Hepatocyte (in vitro differentiated cells): ENCODE data around the gene THSD4. TPM values are rescaled to one million over a fixed set of nuclear protein-coding genes. Genes with fewer than 3 reads are reported as not detected.

Source experiments
- DNase-seq: peaks from one replicate; pipeline ENCODE4 v3.0.0-alpha.2; 2016; ENCODE audit warnings: low spot score
- H2AFZ ChIP-seq: fragments of 200-600 bp; sonication (generic); 2 replicates; pipeline ENCODE4 v1.6.0; 2016; ENCODE audit warnings: antibody characterized with exemption, mild to moderate bottlenecking
- H3K27ac ChIP-seq: fragments of 200-600 bp; sonication (generic); 2 replicates; pipeline ENCODE4 v1.5.1; 2016; ENCODE audit warnings: mild to moderate bottlenecking
- H3K27me3 ChIP-seq: fragments of 200-600 bp; sonication (generic); 2 replicates; pipeline ENCODE4 v1.6.1; 2016
- H3K36me3 ChIP-seq: fragments of 200-600 bp; sonication (generic); replicated peaks from 2 replicates; pipeline ENCODE4 v1.5.1; 2016; ENCODE audit warnings: low read depth; ENCODE audit not compliant: insufficient read depth
- H3K4me1 ChIP-seq: fragments of 200-600 bp; sonication (generic); 2 replicates; pipeline ENCODE4 v1.5.1; 2016; ENCODE audit warnings: mild to moderate bottlenecking, moderate library complexity; ENCODE audit not compliant: insufficient read depth
- H3K4me2 ChIP-seq: fragments of 200-600 bp; sonication (generic); 2 replicates; pipeline ENCODE4 v1.6.0; 2016
- H3K4me3 ChIP-seq: fragments of 200-600 bp; sonication (generic); 2 replicates; pipeline ENCODE4 v1.5.1; 2016; ENCODE audit warnings: mild to moderate bottlenecking
- H3K79me2 ChIP-seq: fragments of 200-600 bp; sonication (generic); 2 replicates; pipeline ENCODE4 v1.6.0; 2017; ENCODE audit warnings: mild to moderate bottlenecking
- H3K9me2 ChIP-seq: fragments of 200-600 bp; sonication (generic); replicated peaks from 2 replicates; pipeline ENCODE4 v1.6.0; 2017; ENCODE audit warnings: mild to moderate bottlenecking; ENCODE audit not compliant: insufficient read depth
- H3K9me3 ChIP-seq: fragments of 200-600 bp; sonication (generic); 2 replicates; pipeline ENCODE4 v1.5.1; 2016; ENCODE audit warnings: low read depth, mild to moderate bottlenecking
- H4K20me1 ChIP-seq: fragments of 200-600 bp; sonication (generic); 2 replicates; pipeline ENCODE4 v1.6.0; 2016; ENCODE audit warnings: mild to moderate bottlenecking; ENCODE audit not compliant: insufficient read depth, poor library complexity, severe bottlenecking
- CTCF ChIP-seq: fragments of 200-600 bp; sonication (generic); IDR thresholded peaks from 2 replicates; pipeline ENCODE4 v1.5.1; 2016; ENCODE audit warnings: antibody characterized with exemption, mild to moderate bottlenecking; ENCODE audit not compliant: poor library complexity
- EZH2 ChIP-seq: fragments of 200-600 bp; sonication (generic); IDR thresholded peaks from 2 replicates; pipeline ENCODE4 v1.6.1; 2016; ENCODE audit warnings: antibody characterized with exemption, mild to moderate bottlenecking, borderline replicate concordance
- EZH2phosphoT487 ChIP-seq: fragments of 200-600 bp; sonication (generic); IDR thresholded peaks from one replicate; pipeline ENCODE4 v1.6.1; 2018; ENCODE audit warnings: antibody characterized with exemption, mild to moderate bottlenecking, low read depth, moderate library complexity; ENCODE audit not compliant: unreplicated experiment, severe bottlenecking
- WGBS: methylation state at CpG from one replicate; pipeline ENCODE4 v1.1.6; 2016; ENCODE audit warnings: low lambda C conversion rate; ENCODE audit errors: missing lambda C conversion rate; 5-methylcytosine and 5-hydroxymethylcytosine counted together
- polyA plus RNA-seq: library from polyadenylated mRNA; unstranded; fragments of >200 nt; fragmentation: Nextera tagmentation; extraction: Ambion mirVana; gene quantifications from 2 replicates; pipeline ENCODE4 v1.2.1, GENCODE V29; 2016
- total RNA-seq: library from RNA; depleted of rRNA; stranded (reverse); fragments of >200 nt; gene quantifications from 2 replicates; pipeline ENCODE4 v1.2.3, GENCODE V29; 2014

Gene THSD4
- total and polyA plus RNA-seq, 2 experiments from 2014 or later = 4.3 to 7.0 TPM

DNA sequence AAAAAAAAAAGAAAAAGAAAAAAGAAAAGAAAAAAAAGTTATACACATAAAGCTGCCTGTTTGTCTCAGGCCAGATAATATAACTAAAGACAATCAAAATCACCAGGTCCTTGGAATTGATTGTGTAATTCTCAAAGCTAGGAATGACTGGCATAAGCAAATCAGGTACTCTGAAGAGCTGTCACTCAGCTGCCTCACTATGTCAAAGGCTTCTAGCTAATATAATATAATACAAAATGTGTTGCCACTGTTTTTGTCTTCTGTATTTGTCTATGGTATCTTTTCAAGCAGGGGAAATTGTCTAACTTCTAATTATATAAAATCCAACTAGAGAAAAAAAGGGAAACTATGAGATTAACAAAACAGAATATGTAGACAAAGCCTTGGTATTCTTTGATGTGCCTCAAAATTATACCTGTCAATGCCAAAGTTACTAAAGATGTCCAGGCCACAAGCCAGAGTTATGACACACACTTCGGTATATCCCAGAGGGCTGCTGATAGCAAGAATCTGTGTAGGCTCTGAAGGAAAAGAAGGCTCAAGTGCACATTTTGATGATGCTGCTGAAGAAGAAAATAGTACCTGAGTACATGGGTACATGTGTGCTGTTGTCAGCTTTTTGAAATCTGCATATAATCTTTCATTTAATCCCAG lies 658.1 kb downstream of the THSD4 start:
- H2AFZ ChIP-seq = no peak overlapping the region
- no peak overlapping the region for H3K4me2 ChIP-seq
- no peaks in the 10 kb centered on the region for H3K79me2 ChIP-seq
- no peak for DNase-seq
- WGBS = 73% methylated on average over 1 of the region's 1 CpG
- H3K4me1 ChIP-seq = no peaks in the 10 kb centered on the region
- H3K4me3 ChIP-seq = no peak overlapping the region
- H4K20me1 ChIP-seq = no peaks in the 10 kb centered on the region
- H3K27ac ChIP-seq = no peak overlapping the region
- no peaks in the 10 kb centered on the region for H3K36me3 ChIP-seq
- no peaks in the 10 kb centered on the region for H3K27me3 ChIP-seq
- TF ChIP-seq EZH2 (no peak), EZH2phosphoT487 (no peak), CTCF (no peak)
- H3K9me3 ChIP-seq = no peaks in the 10 kb centered on the region
- H3K9me2 ChIP-seq = no peaks in the 10 kb centered on the region

DNA sequence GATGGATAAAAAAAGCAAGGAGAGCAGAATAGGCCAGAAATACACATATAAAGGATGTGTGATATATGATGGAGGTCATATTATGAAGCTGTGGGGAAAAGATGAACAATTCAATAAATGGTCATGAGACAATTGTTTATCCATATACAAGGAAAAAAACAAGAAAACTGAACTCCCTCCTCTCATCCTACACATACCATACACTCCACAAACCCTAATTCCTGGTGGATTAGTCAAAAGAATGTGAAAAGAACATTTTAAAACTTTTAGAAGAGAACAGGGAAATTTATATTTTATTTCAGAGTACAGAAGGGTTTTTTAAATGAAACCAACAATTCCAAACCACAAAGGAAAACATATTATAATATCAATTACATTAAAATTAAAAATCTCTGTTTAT lies 660.6 kb downstream of the THSD4 start:
- Histone ChIP-seq H3K27ac (no peak overlapping the region), H4K20me1 (no peaks in the 10 kb centered on the region), H3K27me3 (no peaks in the 10 kb centered on the region), H3K4me1 (no peaks in the 10 kb centered on the region), H3K4me2 (no peak overlapping the region), H3K79me2 (no peaks in the 10 kb centered on the region), H2AFZ (no peak overlapping the region), H3K9me3 (no peaks in the 10 kb centered on the region), H3K4me3 (no peak overlapping the region), H3K36me3 (no peaks in the 10 kb centered on the region), H3K9me2 (no peaks in the 10 kb centered on the region)
- DNase-seq = no peak
- no peak for TF ChIP-seq EZH2phosphoT487
- no peak for TF ChIP-seq EZH2

DNA sequence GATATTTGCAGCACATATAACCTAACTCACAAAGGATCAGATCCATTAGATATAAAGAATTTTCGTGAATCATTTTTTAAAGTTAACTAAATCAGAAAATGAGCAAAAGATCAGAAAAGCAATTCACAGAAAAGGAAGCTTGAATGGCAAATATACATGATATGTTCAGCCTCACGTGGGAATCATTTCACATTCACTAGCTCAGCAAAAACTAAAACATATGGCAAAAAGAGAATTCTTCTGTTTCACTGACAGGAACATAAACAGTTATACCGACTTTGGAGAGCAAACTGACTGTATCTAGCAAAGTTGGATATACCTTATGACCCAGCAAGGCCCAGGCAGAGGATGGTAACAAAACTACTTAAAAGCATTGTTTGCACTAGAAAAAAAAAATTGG lies 661.0 kb downstream of the THSD4 start:
- Histone ChIP-seq H3K4me3 (no peak overlapping the region), H3K4me2 (no peak overlapping the region), H3K9me2 (no peaks in the 10 kb centered on the region), H3K9me3 (no peaks in the 10 kb centered on the region), H3K36me3 (no peaks in the 10 kb centered on the region), H3K27ac (no peak overlapping the region), H3K4me1 (no peaks in the 10 kb centered on the region), H3K27me3 (no peaks in the 10 kb centered on the region), H2AFZ (no peak overlapping the region), H4K20me1 (no peaks in the 10 kb centered on the region), H3K79me2 (no peaks in the 10 kb centered on the region)
- 59% methylated on average over 3 of the region's 3 CpGs for WGBS
- TF ChIP-seq CTCF (no peak), EZH2 (no peak), EZH2phosphoT487 (no peak)
- no peak for DNase-seq

GRCh38 chr15:71777216-71777943 lies 662.1 kb downstream of the THSD4 start:
- H3K9me3 ChIP-seq = no peaks in the 10 kb centered on the region
- TF ChIP-seq CTCF (no peak), EZH2 (no peak), EZH2phosphoT487 (no peak)
- H3K4me2 ChIP-seq = no peak overlapping the region
- no peak for DNase-seq
- no peaks in the 10 kb centered on the region for H3K36me3 ChIP-seq
- no peaks in the 10 kb centered on the region for H3K27me3 ChIP-seq
- H2AFZ ChIP-seq = no peak overlapping the region
- no peaks in the 10 kb centered on the region for H3K4me1 ChIP-seq
- no peaks in the 10 kb centered on the region for H3K79me2 ChIP-seq
- H4K20me1 ChIP-seq = no peaks in the 10 kb centered on the region
- H3K27ac ChIP-seq = no peak overlapping the region
- no peaks in the 10 kb centered on the region for H3K9me2 ChIP-seq
- 87% methylated on average over 16 of the region's 16 CpGs for WGBS
- no peak overlapping the region for H3K4me3 ChIP-seq
